A172 (cell line): Measurements from ENCODE around the gene RYR1. TPM values are rescaled to one million over a fixed set of nuclear protein-coding genes. Genes with fewer than 3 reads are reported as not detected.

Source experiments
- DNase-seq: peaks from one replicate; pipeline ENCODE4 v3.0.0-alpha.2; 2015; ENCODE audit warnings: low spot score
- total RNA-seq: library from RNA; depleted of rRNA; stranded (reverse); fragments of >200 nt; shearing (Covaris generic); gene quantifications from 2 replicates; pipeline ENCODE4 v1.2.3, GENCODE V29; 2014; rRNA removed

Gene RYR1
- 0.07 TPM in 1 of 2 replicates, not detected in the other for total RNA-seq

- DNase-seq = no peak
Measured at GRCh38 chr19:38433268-38433733, at the start of gene RYR1. Gene RYR1 (plus strand): TSS chr19:38433691. CDS start chr19:38433830, 139 bp downstream.

GRCh38 chr19:38383743-38384142, 49.7 kb upstream of the RYR1 start:
- DNase-seq = no peak

- DNase-seq = no peak
Measured at GRCh38 chr19:38384209-38385027, 49.1 kb upstream of the RYR1 start.

GRCh38 chr19:38385057-38385803, 48.3 kb upstream of the RYR1 start:
- no peak for DNase-seq

- no peak for DNase-seq
Measured at GRCh38 chr19:38385804-38386257, 47.7 kb upstream of the RYR1 start.

- no peak for DNase-seq
Measured at GRCh38 chr19:38386300-38386970, 47.1 kb upstream of the RYR1 start.

GRCh38 chr19:38386971-38387549, 46.4 kb upstream of the RYR1 start:
- no peak for DNase-seq

- DNase-seq = peak; percentile 92
Measured at GRCh38 chr19:38387550-38388348, 45.7 kb upstream of the RYR1 start, which contains the start of gene GGN. Gene GGN (minus strand): TSS chr19:38388034. CDS start chr19:38387261, 773 bp downstream.

GRCh38 chr19:38388349-38389100, 45.0 kb upstream of the RYR1 start, which contains the start of gene SPRED3:
Gene SPRED3 (plus strand): TSS chr19:38388697. CDS start chr19:38390303, 1,606 bp downstream.
- peak; percentile 78 for DNase-seq

- peak; percentile 79 for DNase-seq
Measured at GRCh38 chr19:38389101-38389925, 44.2 kb upstream of the RYR1 start.

GRCh38 chr19:38389957-38390924, 43.2 kb upstream of the RYR1 start:
- no peak for DNase-seq

- no peak for DNase-seq
Measured at GRCh38 chr19:38391911-38392464, 41.5 kb upstream of the RYR1 start.

GRCh38 chr19:38392707-38393308, 40.7 kb upstream of the RYR1 start:
- peak; percentile 52 for DNase-seq

- DNase-seq = no peak
Measured at GRCh38 chr19:38394488-38394887, 39.0 kb upstream of the RYR1 start.

GRCh38 chr19:38395381-38396114, 37.9 kb upstream of the RYR1 start:
- no peak for DNase-seq

- DNase-seq = no peak
Measured at GRCh38 chr19:38399081-38399480, 34.4 kb upstream of the RYR1 start.
